ENCODE data around the gene PIAS1.

PIAS1 gene

DNA sequence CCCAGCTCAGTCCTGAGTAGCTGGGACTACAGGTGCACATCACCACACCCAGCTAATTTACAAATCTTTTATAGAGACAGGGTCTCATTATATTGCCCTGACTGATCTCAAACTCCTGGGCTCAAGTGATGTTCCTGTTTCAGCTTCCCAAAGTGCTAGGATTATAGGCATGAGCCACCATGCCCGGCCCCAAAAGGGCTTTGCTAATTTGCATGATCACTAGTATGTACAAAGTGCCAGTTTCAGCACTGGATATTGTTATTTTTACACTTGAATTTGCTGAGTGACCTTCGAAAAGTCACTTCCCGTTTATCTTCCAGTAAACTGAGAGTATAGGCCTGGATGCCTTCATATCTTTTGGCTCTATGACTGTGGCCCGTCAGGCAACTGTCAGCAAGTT is 163.2 kb downstream of the PIAS1 start:
- Histone ChIP-seq H3K9ac (ENCODE audit: low read length) (no peak overlapping the region), H4K20me1 (ENCODE audit: insufficient read depth, low read length) (peaks cover 45% of the 10 kb centered on the region), H3K36me3 (replicated peaks; ENCODE audit: low read depth, low read length) (peaks cover 53% of the 10 kb centered on the region)

DNA sequence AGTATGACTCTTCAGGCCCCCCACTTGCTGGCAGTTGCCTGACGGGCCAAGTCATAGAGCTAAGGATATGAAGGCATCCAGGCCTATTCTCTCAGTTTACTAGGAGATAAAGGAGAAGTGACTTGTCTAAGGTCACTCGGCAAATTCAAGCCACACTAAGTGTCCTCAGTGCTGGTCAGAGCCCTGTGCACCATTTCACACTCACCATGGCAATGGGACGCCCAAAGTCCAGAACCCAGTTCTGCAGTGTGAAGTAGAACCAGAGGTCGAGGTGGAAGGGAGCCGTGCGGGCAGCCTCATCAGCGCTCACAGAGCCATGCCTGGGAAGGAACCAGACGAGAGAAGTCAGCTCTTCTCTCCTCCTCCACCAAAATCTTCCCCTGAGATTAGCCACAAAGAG is 164.2 kb downstream of the PIAS1 start:
- TF ChIP-seq CTCF (IDR thresholded peaks at IDR 0.05; ENCODE audit: low read depth, low read length) (no peak), EZH2phosphoT487 (IDR thresholded peaks at IDR 0.05; ENCODE audit: low read depth) (no peak)
- Histone ChIP-seq H3K27ac (ENCODE audit: low read length) (no peak overlapping the region), H2AFZ (ENCODE audit: low read depth, low read length) (no peak overlapping the region), H3K27me3 (ENCODE audit: low read depth, low read length) (no peaks in the 10 kb centered on the region), H3K36me3 (replicated peaks; ENCODE audit: low read depth, low read length) (peaks cover 57% of the 10 kb centered on the region), H3K79me2 (ENCODE audit: low read length) (peaks cover 96% of the 10 kb centered on the region), H3K4me2 (ENCODE audit: low read length) (no peak overlapping the region), H3K9ac (ENCODE audit: low read length) (no peak overlapping the region), H3K4me1 (ENCODE audit: low read length) (no peaks in the 10 kb centered on the region), H4K20me1 (ENCODE audit: insufficient read depth, low read length) (peaks cover 45% of the 10 kb centered on the region), H3K9me3 (ENCODE audit: insufficient read depth, low read length) (no peaks in the 10 kb centered on the region), H3K4me3 (ENCODE audit: low read length) (no peak overlapping the region)

More for the DNA sequence above, 163.2 kb downstream of the PIAS1 start:
- no peaks in the 10 kb centered on the region for H3K9me3 ChIP-seq (ENCODE audit: insufficient read depth, low read length)
- no peak overlapping the region for H2AFZ ChIP-seq (ENCODE audit: low read depth, low read length)
- no peak overlapping the region for H3K4me2 ChIP-seq (ENCODE audit: low read length)
- H3K27me3 ChIP-seq (ENCODE audit: low read depth, low read length), result no peaks in the 10 kb centered on the region
- H3K4me3 ChIP-seq (ENCODE audit: low read length), result no peak overlapping the region
- no peak overlapping the region for H3K27ac ChIP-seq (ENCODE audit: low read length)
- H3K79me2 ChIP-seq (ENCODE audit: low read length), result peaks cover 90% of the 10 kb centered on the region
- no peaks in the 10 kb centered on the region for H3K4me1 ChIP-seq (ENCODE audit: low read length)
- TF ChIP-seq CTCF (IDR thresholded peaks at IDR 0.05; ENCODE audit: low read depth, low read length) (no peak), EZH2phosphoT487 (IDR thresholded peaks at IDR 0.05; ENCODE audit: low read depth) (no peak)

DNA sequence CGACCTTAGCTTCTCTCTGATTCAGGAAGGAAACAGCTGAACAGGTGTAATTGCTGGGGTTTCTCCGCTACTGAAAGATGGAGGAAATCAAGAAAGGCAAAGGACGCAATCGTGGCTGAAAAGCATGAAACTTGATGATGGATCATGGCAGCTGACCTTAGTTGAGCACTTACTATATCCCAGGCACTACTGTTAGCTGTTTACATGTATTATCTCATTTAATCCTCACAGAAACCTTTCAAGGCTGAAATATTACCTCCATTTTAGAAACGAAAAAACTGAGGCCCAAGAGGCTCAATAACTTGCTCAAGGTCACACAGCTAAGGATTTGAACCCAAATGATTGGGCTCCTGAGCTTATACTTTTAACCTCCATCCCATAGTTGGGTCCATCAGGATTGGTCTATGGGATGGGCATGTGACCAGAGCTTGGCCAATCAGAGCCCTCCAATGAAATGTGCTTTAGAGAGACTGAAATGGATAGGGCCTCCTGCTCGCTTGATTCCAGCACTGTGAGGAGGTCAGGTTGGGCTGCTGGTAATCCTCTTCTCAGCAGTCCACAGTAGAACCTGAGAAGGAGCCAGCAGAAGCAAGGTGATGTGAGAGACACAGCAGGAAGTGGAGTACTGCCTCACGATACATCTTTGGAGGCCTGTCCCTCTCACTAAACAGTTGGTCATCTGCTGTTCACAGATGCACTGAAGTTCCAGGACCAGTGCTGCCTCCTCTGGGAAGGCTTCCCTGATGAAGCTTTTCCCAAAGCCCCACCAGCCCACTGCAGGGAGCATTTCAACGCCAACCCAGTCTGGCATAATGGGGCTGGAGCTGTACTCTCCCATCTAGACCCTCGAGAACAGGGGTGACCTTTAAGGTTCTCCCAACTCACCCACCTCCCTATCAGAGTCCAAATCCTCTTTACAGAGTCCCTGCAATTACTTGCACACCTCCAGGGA is 165.0 kb downstream of the PIAS1 start:
- TF ChIP-seq EZH2phosphoT487 (IDR thresholded peaks at IDR 0.05; ENCODE audit: low read depth), result no peak
- no peak for TF ChIP-seq CTCF (IDR thresholded peaks at IDR 0.05; ENCODE audit: low read depth, low read length)
- Histone ChIP-seq H3K4me1 (ENCODE audit: low read length) (no peaks in the 10 kb centered on the region), H3K27ac (ENCODE audit: low read length) (no peak overlapping the region), H3K79me2 (ENCODE audit: low read length) (peaks cover 96% of the 10 kb centered on the region), H4K20me1 (ENCODE audit: insufficient read depth, low read length) (peaks cover 45% of the 10 kb centered on the region), H3K27me3 (ENCODE audit: low read depth, low read length) (no peaks in the 10 kb centered on the region), H3K9ac (ENCODE audit: low read length) (no peak overlapping the region), H3K36me3 (replicated peaks; ENCODE audit: low read depth, low read length) (peaks cover 53% of the 10 kb centered on the region), H3K4me2 (ENCODE audit: low read length) (no peak overlapping the region), H2AFZ (ENCODE audit: low read depth, low read length) (no peak overlapping the region), H3K4me3 (ENCODE audit: low read length) (no peak overlapping the region), H3K9me3 (ENCODE audit: insufficient read depth, low read length) (no peaks in the 10 kb centered on the region)

DNA sequence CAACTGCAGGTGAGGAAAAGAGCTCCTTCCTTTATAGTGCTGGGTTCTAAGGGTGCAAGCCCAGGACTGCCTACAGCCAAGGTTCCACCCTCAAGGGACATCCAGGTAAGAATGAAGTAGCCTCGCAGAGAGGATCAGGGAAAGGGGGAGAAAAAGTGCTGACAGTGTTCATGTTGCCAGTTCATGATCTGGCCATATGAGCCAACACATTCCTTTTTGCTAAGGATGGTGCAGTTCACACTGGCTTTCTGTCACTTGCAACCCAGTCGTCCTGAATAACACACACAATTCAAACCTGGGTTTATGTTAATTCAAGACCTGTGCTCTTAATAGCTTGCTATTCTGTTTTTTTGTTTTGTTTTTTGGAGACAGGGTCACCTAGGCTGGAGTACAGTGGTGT is 166.4 kb downstream of the PIAS1 start:
- TF ChIP-seq CTCF (IDR thresholded peaks at IDR 0.05; ENCODE audit: low read depth, low read length), result no peak
- TF ChIP-seq EZH2phosphoT487 (IDR thresholded peaks at IDR 0.05; ENCODE audit: low read depth), result no peak
- Histone ChIP-seq H4K20me1 (ENCODE audit: insufficient read depth, low read length) (peaks cover 52% of the 10 kb centered on the region), H3K36me3 (replicated peaks; ENCODE audit: low read depth, low read length) (peaks cover 57% of the 10 kb centered on the region), H3K4me2 (ENCODE audit: low read length) (no peak overlapping the region), H3K9me3 (ENCODE audit: insufficient read depth, low read length) (no peaks in the 10 kb centered on the region), H3K79me2 (ENCODE audit: low read length) (peaks cover 96% of the 10 kb centered on the region), H3K9ac (ENCODE audit: low read length) (no peak overlapping the region), H3K27me3 (ENCODE audit: low read depth, low read length) (no peaks in the 10 kb centered on the region), H3K4me1 (ENCODE audit: low read length) (peaks cover 8% of the 10 kb centered on the region), H3K4me3 (ENCODE audit: low read length) (no peak overlapping the region), H2AFZ (ENCODE audit: low read depth, low read length) (no peak overlapping the region), H3K27ac (ENCODE audit: low read length) (no peak overlapping the region)
